ENCODE results near the gene NDC80. TPM values are rescaled to one million over a fixed set of nuclear protein-coding genes. Genes with fewer than 3 reads are reported as not detected.

NDC80 gene
- polyA plus RNA-seq, 10 donors, result 8.8 to 20.3 (median 12.9) TPM

Other genes with a start within 250 kb of the NDC80 start
- gene METTL4, start 52 bp upstream of the NDC80 start, polyA plus RNA-seq (ENCODE audit: insufficient read length in 10 of 10), result 10 to 100 TPM in 9 of 10 donors, 1 to 10 TPM in 1; 9.8 to 15.6 (median 11.5) TPM
- 10 to 100 TPM; 28.9 to 50.4 (median 42.7) TPM for gene SMCHD1, start 84.2 kb downstream of the NDC80 start, polyA plus RNA-seq (ENCODE audit: insufficient read length in 10 of 10)